Spleen (tissue), 7 donors: Measurements from ENCODE around the gene FAM171A1.

Source experiments
- CTCF ChIP-seq, 11 experiments: fragments of 200-600 bp in 7 of 11; fragments of 450-650 bp in 4 of 11; sonication (generic) in 4 of 11; IDR thresholded peaks in 8 of 11; conservative IDR thresholded peaks in 3 of 11; 1 replicate in 7 of 11; 2 replicates in 4 of 11; pipeline versions ENCODE4 v1.4.0 to v1.8.0; 2016 to 2021; ENCODE audit warnings: antibody characterized with exemption in 11 of 11, inconsistent platforms in 4 of 11, mild to moderate bottlenecking in 1 of 11
- POLR2A ChIP-seq, 3 donors: fragments of 450-650 bp; IDR thresholded peaks; one replicate each; pipeline ENCODE4 v1.5.1; 2017; ENCODE audit warnings: antibody characterized with exemption in 3 of 3, mild to moderate bottlenecking in 1 of 3
- POLR2AphosphoS5 ChIP-seq, 3 donors: sonication (generic); formaldehyde crosslinking; IDR thresholded peaks; one replicate each; pipeline ENCODE4 v1.5.1; 2017; ENCODE audit warnings: antibody characterized with exemption in 3 of 3
- donor health status: DM: no; HTN: no; CAD: no; lungs with moderate emphysema.
- donor health status: DM: no; HTN: no; CAD: no.
- donor health status: DM: no; HTN: no; CAD: no.

DNA sequence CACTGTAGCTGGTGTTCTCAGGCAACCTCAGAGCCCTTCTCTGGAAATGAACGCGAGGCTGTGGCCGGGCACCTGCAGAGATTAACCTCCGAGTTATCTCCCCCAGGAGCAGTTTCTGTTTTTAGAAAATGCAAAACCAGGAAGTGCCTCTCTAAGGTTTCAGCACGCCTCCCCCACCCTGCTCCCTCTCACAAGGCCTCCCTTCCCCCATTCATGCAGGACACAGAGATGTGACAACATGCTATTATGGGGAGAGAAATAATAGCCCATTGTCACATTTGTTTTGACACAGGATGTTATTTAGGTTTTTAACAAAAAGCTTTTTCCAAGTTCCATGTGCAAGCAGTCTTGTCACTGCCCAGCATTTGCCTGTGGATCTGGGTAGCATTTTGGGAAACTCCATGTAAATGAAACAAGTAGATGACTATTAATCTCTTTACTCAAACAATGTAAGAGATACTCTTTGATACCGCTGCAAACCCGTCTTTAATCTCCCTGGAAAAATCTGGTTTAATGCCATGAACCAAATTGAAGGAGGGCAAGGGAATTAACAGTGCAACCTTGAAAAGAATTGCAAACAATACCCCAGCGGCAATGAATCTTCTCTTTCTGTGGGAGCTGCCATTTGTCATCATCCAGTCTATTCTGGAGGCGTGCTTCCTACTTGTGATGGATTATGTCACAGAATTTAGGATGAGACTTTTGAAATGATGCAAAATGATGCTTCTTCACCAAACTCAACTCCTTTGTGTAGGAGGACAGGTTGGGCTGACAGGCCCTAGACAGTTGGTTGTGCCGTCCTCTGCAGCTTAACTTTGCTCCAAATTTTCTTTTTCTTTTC lies 116.1 kb downstream of the FAM171A1 start:
- TF ChIP-seq CTCF (IDR thresholded peaks at IDR 0.05 in 8 of 11, conservative IDR thresholded peaks at IDR 0.05 in 3 of 11) (no peak), POLR2A (IDR thresholded peaks at IDR 0.05) (no peak), POLR2AphosphoS5 (IDR thresholded peaks at IDR 0.05) (no peak)
